Ammon's horn (tissue), 1 donor: ENCODE data around the gene USP40.
A peak's percentile ranks its signal among the peaks of the same experiment; 100 is the strongest.
"Not testable (repeated sequence)": the region's sequence is repeated elsewhere in the genome, so short reads cannot be mapped to it uniquely, and the experiment has no call there.

Experiments
- DNase-seq: peaks from one replicate; pipeline ENCODE4 v3.0.0-alpha.2; 2016; ENCODE audit warnings: low spot score

USP40 gene

GRCh38 chr2:233566141-233566956 lies at the start of gene USP40:
TSS of gene USP40 (minus strand) at chr2:233566782. CDS start at chr2:233565554, 1,228 bp downstream.
- DNase-seq: peak; percentile 82

GRCh38 chr2:233611284-233611683 lies 44.7 kb upstream of the USP40 start:
- no peak for DNase-seq

GRCh38 chr2:233605680-233606079 lies 39.1 kb upstream of the USP40 start:
- no peak for DNase-seq

- no peak for DNase-seq
Measured at GRCh38 chr2:233604826-233605225, 38.2 kb upstream of the USP40 start.

- no peak for DNase-seq
Measured at GRCh38 chr2:233603520-233603919, 36.9 kb upstream of the USP40 start.

- DNase-seq: no peak
Measured at GRCh38 chr2:233602076-233602475, 35.5 kb upstream of the USP40 start.

GRCh38 chr2:233600386-233600785 lies 33.8 kb upstream of the USP40 start:
- DNase-seq: no peak

- DNase-seq: no peak
Measured at GRCh38 chr2:233598952-233599351, 32.4 kb upstream of the USP40 start.

- DNase-seq: no peak
Measured at GRCh38 chr2:233597522-233597921, 30.9 kb upstream of the USP40 start.

GRCh38 chr2:233593201-233593600 lies 26.6 kb upstream of the USP40 start:
- DNase-seq: no peak

GRCh38 chr2:233592706-233593105 lies 26.1 kb upstream of the USP40 start:
- not testable (repeated sequence) for DNase-seq

GRCh38 chr2:233588400-233588799 lies 21.8 kb upstream of the USP40 start:
- no peak for DNase-seq

- DNase-seq: no peak
Measured at GRCh38 chr2:233584210-233584609, 17.6 kb upstream of the USP40 start.

- not testable (repeated sequence) for DNase-seq
Measured at GRCh38 chr2:233583217-233583965, 16.8 kb upstream of the USP40 start.

GRCh38 chr2:233577341-233577740 lies 10.8 kb upstream of the USP40 start:
- not testable (repeated sequence) for DNase-seq

GRCh38 chr2:233572468-233572867 lies 5.9 kb upstream of the USP40 start:
- no peak for DNase-seq

- no peak for DNase-seq
Measured at GRCh38 chr2:233571462-233571861, 4.9 kb upstream of the USP40 start.

GRCh38 chr2:233571001-233571400 lies 4.4 kb upstream of the USP40 start:
- DNase-seq: no peak

- DNase-seq: no peak
Measured at GRCh38 chr2:233565685-233566140, 869 bp downstream of the USP40 start.

GRCh38 chr2:233563663-233564430 lies 2.7 kb downstream of the USP40 start:
- DNase-seq: no peak

- no peak for DNase-seq
Measured at GRCh38 chr2:233556881-233557736, 9.5 kb downstream of the USP40 start.
